ENCODE measurements around the gene B4GAT1.

The B4GAT1 gene

GRCh38 chr11:66344550-66345315 is 2.7 kb downstream of the B4GAT1 start, which contains the start of gene BRMS1:
TSS of gene BRMS1 (minus strand) at chr11:66345104. CDS start at chr11:66342234, 2,870 bp downstream.
- peak; percentile 2 for TF ChIP-seq CTCF (IDR thresholded peaks at IDR 0.05; ENCODE audit: low read depth, low read length, missing control alignments)
- DNase-seq (ENCODE audit: low read depth) = peak; percentile 93
- in situ Hi-C loops (cut with HindIII; ENCODE audit: low sequenced_read_pairs) = no loop called here
- H3K4me3 ChIP-seq (ENCODE audit: low read depth, low read length) = peak within 1 kb of the TSS; percentile 70

GRCh38 chr11:66343176-66343575 is 4.3 kb downstream of the B4GAT1 start:
- in situ Hi-C loops (cut with HindIII; ENCODE audit: low sequenced_read_pairs) = no loop called here
- no peak for TF ChIP-seq CTCF (IDR thresholded peaks at IDR 0.05; ENCODE audit: low read depth, low read length, missing control alignments)
- DNase-seq (ENCODE audit: low read depth) = no peak
- no peak overlapping the region for H3K4me3 ChIP-seq (ENCODE audit: low read depth, low read length)

GRCh38 chr11:66341502-66342126 is 5.8 kb downstream of the B4GAT1 start:
- DNase-seq (ENCODE audit: low read depth) = no peak
- in situ Hi-C loops (cut with HindIII; ENCODE audit: low sequenced_read_pairs) = no loop called here
- no peak overlapping the region for H3K4me3 ChIP-seq (ENCODE audit: low read depth, low read length)
- no peak for TF ChIP-seq CTCF (IDR thresholded peaks at IDR 0.05; ENCODE audit: low read depth, low read length, missing control alignments)

GRCh38 chr11:66340596-66341501 is 6.6 kb downstream of the B4GAT1 start:
- no peak overlapping the region for H3K4me3 ChIP-seq (ENCODE audit: low read depth, low read length)
- in situ Hi-C loops (cut with HindIII; ENCODE audit: low sequenced_read_pairs) = no loop called here
- no peak for DNase-seq (ENCODE audit: low read depth)
- TF ChIP-seq CTCF (IDR thresholded peaks at IDR 0.05; ENCODE audit: low read depth, low read length, missing control alignments) = no peak

- TF ChIP-seq CTCF (IDR thresholded peaks at IDR 0.05; ENCODE audit: low read depth, low read length, missing control alignments) = no peak
- DNase-seq (ENCODE audit: low read depth) = no peak
- in situ Hi-C loops (cut with HindIII; ENCODE audit: low sequenced_read_pairs) = loop anchor here (10.0 kb wide), 1 partner anchor 65 kb away; the partner anchor contains the start of gene CNIH2
- H3K4me3 ChIP-seq (ENCODE audit: low read depth, low read length) = no peak overlapping the region
These were observed 7.5 kb downstream of the B4GAT1 start for GRCh38 chr11:66339686-66340483.
